CD4-positive, alpha-beta T cell (primary cell): ENCODE results near the gene PRKACA. TPM values are rescaled to one million over a fixed set of nuclear protein-coding genes. Genes with fewer than 3 reads are reported as not detected.

Experiments used
- ATAC-seq: fragments of 200-7000 bp; cut with Tn5 transposase; one replicate; pipeline ENCODE4 v1.10.0; 2022; ENCODE audit warnings: mild to moderate bottlenecking; ENCODE audit not compliant: poor library complexity
- CTCF ChIA-PET: fragments of 350-600 bp; sonication (Branson Sonifier 250); formaldehyde crosslinking; loops from one replicate; lab custom pipeline; 2021; ENCODE audit warnings: antibody characterized with exemption, inconsistent platforms; lab: Charles Lee
- POLR2A ChIA-PET: fragments of 350-600 bp; sonication (Branson Sonifier 250); formaldehyde crosslinking; loops from one replicate; lab custom pipeline; 2021; ENCODE audit warnings: antibody characterized with exemption, inconsistent platforms; lab: Charles Lee
- DNase-seq, 14 experiments: peaks; one replicate each; pipeline ENCODE4 v3.0.0-alpha.2; 2013 to 2020; ENCODE audit warnings: mixed read lengths in 2 of 14
- H3K27ac ChIP-seq, 2 donors: one replicate each; pipeline versions ENCODE4 v1.5.1 to v1.7.0; 2013; ENCODE audit warnings: low read length in 2 of 2, low read depth in 1 of 2, mild to moderate bottlenecking in 1 of 2
- H3K27me3 ChIP-seq, 2 experiments: 1 replicate in 1 of 2; 2 replicates in 1 of 2; pipeline versions ENCODE4 v1.6.1 to v1.7.0; 2013; ENCODE audit warnings: low read length in 2 of 2, control low read depth in 1 of 2, mild to moderate bottlenecking in 1 of 2, moderate library complexity in 1 of 2; ENCODE audit not compliant: insufficient read depth in 2 of 2, control insufficient read depth in 1 of 2
- H3K36me3 ChIP-seq: one replicate; pipeline ENCODE4 v1.6.1; 2013; ENCODE audit warnings: low read length, control low read depth; ENCODE audit not compliant: insufficient read depth
- H3K4me1 ChIP-seq: one replicate; pipeline ENCODE4 v1.6.1; 2013; ENCODE audit warnings: low read length, control low read depth; ENCODE audit not compliant: insufficient read depth
- H3K4me3 ChIP-seq: one replicate; pipeline ENCODE4 v1.5.1; 2013; ENCODE audit warnings: mild to moderate bottlenecking, low read length, moderate library complexity
- H3K9me3 ChIP-seq, 2 experiments: 1 replicate in 1 of 2; 2 replicates in 1 of 2; pipeline versions ENCODE4 v1.6.1 to v1.7.0; 2013; ENCODE audit warnings: low read length in 2 of 2, mild to moderate bottlenecking in 2 of 2, control low read depth in 1 of 2, moderate library complexity in 1 of 2; ENCODE audit not compliant: control insufficient read depth in 1 of 2, insufficient read depth in 1 of 2
- H3K27ac Mint-ChIP-seq: one replicate; pipeline ENCODE4 v1.8.0; 2020; ENCODE audit warnings: mixed read lengths
- H3K27me3 Mint-ChIP-seq: one replicate; pipeline ENCODE4 v1.8.0; 2021; ENCODE audit warnings: mixed read lengths
- H3K36me3 Mint-ChIP-seq: one replicate; pipeline ENCODE4 v1.8.0; 2021; ENCODE audit warnings: low read depth, mixed read lengths
- H3K4me1 Mint-ChIP-seq: one replicate; pipeline ENCODE4 v1.8.0; 2021; ENCODE audit warnings: low read depth, mixed read lengths
- H3K4me3 Mint-ChIP-seq: one replicate; pipeline ENCODE4 v1.8.0; 2020; ENCODE audit warnings: mild to moderate bottlenecking, mixed read lengths
- H3K9me3 Mint-ChIP-seq: one replicate; pipeline ENCODE4 v1.8.0; 2020; ENCODE audit warnings: mixed read lengths
- intact Hi-C, 2 experiments: fragments of 100-400 bp; cut with DNase I in 1 of 2; cut with micrococcal nuclease in 1 of 2; formaldehyde crosslinking; loops; one replicate each; pipeline versions ENCODE4 v1.15.1 to v1.9.0; 2023 to 2025; cut with DNase I, micrococcal nuclease
- total RNA-seq, 174 experiments: library from RNA in 2 of 174; stranded (reverse) in 2 of 174; gene quantifications; one replicate each; pipeline ENCODE4 v1.2.3 and lab custom pipeline; 2021 to 2026
- TF ChIP-seq, protein P1 (sequence below): fragments of 200-600 bp; IDR thresholded peaks from one replicate; pipeline ENCODE4 v1.8.0; 2022; ENCODE audit warnings: antibody characterized with exemption, mild to moderate bottlenecking

PRKACA gene
- total RNA-seq, 2 experiments from 2014 or later = 27.4 to 29.8 TPM

DNA sequence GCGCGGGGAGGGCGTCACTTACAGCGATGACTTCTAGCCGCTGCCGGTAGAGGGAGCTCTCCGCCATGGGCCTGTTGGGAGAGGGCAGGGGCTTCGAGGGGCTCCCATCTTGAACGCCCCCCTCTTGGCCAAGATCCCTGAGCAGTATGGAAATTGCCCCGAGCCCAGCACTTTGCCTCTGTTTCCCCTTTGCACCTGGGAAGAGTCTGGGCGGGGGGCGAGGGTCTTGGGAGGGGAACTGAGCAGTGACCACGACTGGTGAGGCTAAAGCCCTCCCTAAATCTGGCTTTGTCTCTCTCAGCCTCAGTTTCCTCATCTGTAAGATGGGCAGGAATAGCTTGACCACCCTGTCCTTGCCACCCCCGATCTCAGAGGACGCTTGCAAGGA is 58.5 kb downstream of the PRKACA start:
- Histone ChIP-seq H3K27ac (no peak overlapping the region), H3K4me1 (peaks cover 24% of the 10 kb centered on the region), H3K36me3 (no peaks in the 10 kb centered on the region), H3K9me3 (peaks cover 0 to 4% of the 10 kb centered on the region in 2 experiments), H3K4me3 (no peak overlapping the region), H3K27me3 (peaks cover 28 to 32% of the 10 kb centered on the region in 2 experiments)
- Mint-ChIP-seq H3K27ac (no peak overlapping the region), H3K4me1 (peaks cover 16% of the 10 kb centered on the region), H3K27me3 (peaks cover 34% of the 10 kb centered on the region), H3K4me3 (peak overlapping the region; percentile 58), H3K36me3 (peaks cover 5% of the 10 kb centered on the region), H3K9me3 (no peaks in the 10 kb centered on the region)
- DNase-seq (peak in 11 of 14 experiments; percentile 31 to 74 (median 39)), ATAC-seq (peak; percentile 59)
- intact Hi-C loops = no loop called here
- TF ChIP-seq, protein P1, sequence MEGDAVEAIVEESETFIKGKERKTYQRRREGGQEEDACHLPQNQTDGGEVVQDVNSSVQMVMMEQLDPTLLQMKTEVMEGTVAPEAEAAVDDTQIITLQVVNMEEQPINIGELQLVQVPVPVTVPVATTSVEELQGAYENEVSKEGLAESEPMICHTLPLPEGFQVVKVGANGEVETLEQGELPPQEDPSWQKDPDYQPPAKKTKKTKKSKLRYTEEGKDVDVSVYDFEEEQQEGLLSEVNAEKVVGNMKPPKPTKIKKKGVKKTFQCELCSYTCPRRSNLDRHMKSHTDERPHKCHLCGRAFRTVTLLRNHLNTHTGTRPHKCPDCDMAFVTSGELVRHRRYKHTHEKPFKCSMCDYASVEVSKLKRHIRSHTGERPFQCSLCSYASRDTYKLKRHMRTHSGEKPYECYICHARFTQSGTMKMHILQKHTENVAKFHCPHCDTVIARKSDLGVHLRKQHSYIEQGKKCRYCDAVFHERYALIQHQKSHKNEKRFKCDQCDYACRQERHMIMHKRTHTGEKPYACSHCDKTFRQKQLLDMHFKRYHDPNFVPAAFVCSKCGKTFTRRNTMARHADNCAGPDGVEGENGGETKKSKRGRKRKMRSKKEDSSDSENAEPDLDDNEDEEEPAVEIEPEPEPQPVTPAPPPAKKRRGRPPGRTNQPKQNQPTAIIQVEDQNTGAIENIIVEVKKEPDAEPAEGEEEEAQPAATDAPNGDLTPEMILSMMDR = peak; percentile 72
- POLR2A ChIA-PET = interaction anchor here (0.6 to 3.3 kb wide), 3 partner anchors 12 to 27 kb away, joined by 3 to 9 read pairs (median 3); partner anchors contain the start of gene IL27RA
- CTCF ChIA-PET = interaction anchor here (0.6 to 2.1 kb wide), 15 partner anchors 10 to 179 kb away, joined by 3 to 17 read pairs (median 4); partner anchors contain the start of genes ASF1B, DCAF15, IL27RA and MISP3

- intact Hi-C loops = no loop called here
- Mint-ChIP-seq H3K36me3 (peaks cover 9% of the 10 kb centered on the region), H3K27ac (no peak overlapping the region), H3K4me3 (peak overlapping the region; percentile 58), H3K9me3 (no peaks in the 10 kb centered on the region), H3K4me1 (peaks cover 16% of the 10 kb centered on the region), H3K27me3 (peaks cover 34% of the 10 kb centered on the region)
- H3K9me3 ChIP-seq = peaks cover 0 to 7% of the 10 kb centered on the region in 2 experiments
- POLR2A ChIA-PET = interaction anchor here (0.9 to 3.3 kb wide), 4 partner anchors 15 to 156 kb away, joined by 3 to 9 read pairs (median 4); partner anchors contain the start of genes IL27RA and RFX1
- H3K36me3 ChIP-seq = no peaks in the 10 kb centered on the region
- TF ChIP-seq, protein P1 = no peak
- H3K27me3 ChIP-seq = peaks cover 28 to 32% of the 10 kb centered on the region in 2 experiments
- DNase-seq (no peak), ATAC-seq (no peak)
- H3K4me1 ChIP-seq = peaks cover 24% of the 10 kb centered on the region
- no peak overlapping the region for H3K27ac ChIP-seq
- CTCF ChIA-PET = interaction anchor here (0.6 to 2.1 kb wide), 15 partner anchors 9 to 178 kb away, joined by 3 to 17 read pairs (median 4); partner anchors contain the start of genes ASF1B, DCAF15, IL27RA and MISP3
- H3K4me3 ChIP-seq = no peak overlapping the region
Observed at GRCh38 chr19:14058182-14059092, 59.1 kb downstream of the PRKACA start.

DNA sequence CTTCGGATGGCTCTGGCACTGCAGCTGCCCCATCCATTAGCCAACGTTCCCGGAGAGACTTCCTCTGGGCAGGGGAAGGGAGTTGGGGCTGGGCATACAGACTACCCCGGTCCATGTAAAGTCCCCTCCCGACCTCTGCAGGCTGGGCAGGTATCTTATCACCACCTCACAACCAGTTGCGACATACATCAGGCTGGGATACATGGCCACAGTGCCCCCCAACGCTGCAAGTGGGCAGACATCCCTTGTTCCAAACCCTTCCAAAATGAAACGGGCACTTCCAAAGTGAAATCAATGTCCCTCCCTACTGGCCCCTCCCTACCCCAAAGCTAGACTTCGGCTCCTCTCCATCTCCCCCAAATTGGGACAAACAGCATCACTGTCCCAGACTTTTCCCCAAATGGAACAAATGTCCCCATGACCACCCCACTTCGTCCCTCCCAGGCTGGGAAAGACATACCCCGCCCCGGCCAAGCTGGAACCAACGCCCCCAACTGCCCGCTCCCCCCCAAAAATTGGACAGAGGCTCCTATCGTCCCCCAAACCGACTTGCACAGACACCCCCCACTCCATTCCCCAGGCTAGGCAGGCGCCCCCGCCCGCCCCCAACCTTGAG is 60.7 kb downstream of the PRKACA start:
- intact Hi-C loops = no loop called here

More for the DNA sequence above, 60.7 kb downstream of the PRKACA start:
- Histone ChIP-seq H3K9me3 (peaks cover 0 to 15% of the 10 kb centered on the region in 2 experiments), H3K4me1 (peaks cover 24% of the 10 kb centered on the region), H3K27ac (no peak overlapping the region), H3K4me3 (no peak overlapping the region), H3K36me3 (peaks cover 13% of the 10 kb centered on the region), H3K27me3 (peaks cover 28 to 32% of the 10 kb centered on the region in 2 experiments)
- Mint-ChIP-seq H3K36me3 (peaks cover 22% of the 10 kb centered on the region), H3K27ac (no peak overlapping the region), H3K27me3 (peaks cover 34% of the 10 kb centered on the region), H3K4me3 (peak overlapping the region; percentile 34), H3K9me3 (no peaks in the 10 kb centered on the region), H3K4me1 (peaks cover 20% of the 10 kb centered on the region)
- ChIA-PET POLR2A (interaction anchor here (0.6 to 3.3 kb wide), 6 partner anchors 11 to 440 kb away, joined by 3 to 9 read pairs (median 3); partner anchors contain the start of genes DCAF15 and IL27RA), CTCF (interaction anchor here (1.1 to 1.6 kb wide), 3 partner anchors 8 to 80 kb away, joined by 3 to 8 read pairs (median 5); partner anchors contain the start of genes ASF1B and MISP3)
- DNase-seq (no peak), ATAC-seq (no peak)
- TF ChIP-seq, protein P1 = no peak
